GM19452 (cell line): ENCODE results near the gene ZNF428.
"Not testable (repeated sequence)": the region's sequence is repeated elsewhere in the genome, so short reads cannot be mapped to it uniquely, and the experiment has no call there.

Experiments used
- ATAC-seq: cut with Tn5 transposase; IDR thresholded peaks from one replicate; pipeline ENCODE4 v1.9.1; 2021; ENCODE audit not compliant: unreplicated experiment

ZNF428 gene

GRCh38 chr19:43640424-43640757, 21.0 kb upstream of the ZNF428 start:
- ATAC-seq = no peak

- ATAC-seq = no peak
Observed at GRCh38 chr19:43639519-43640423, 20.3 kb upstream of the ZNF428 start, which contains the start of gene CADM4. Gene CADM4 (minus strand): TSS chr19:43639850. CDS start chr19:43639790, 60 bp downstream.

GRCh38 chr19:43638995-43639518, 19.6 kb upstream of the ZNF428 start:
- no peak for ATAC-seq

GRCh38 chr19:43638214-43638994, 19.0 kb upstream of the ZNF428 start:
- no peak for ATAC-seq

- no peak for ATAC-seq
Observed at GRCh38 chr19:43636121-43636683, 16.8 kb upstream of the ZNF428 start.

- ATAC-seq = not testable (repeated sequence)
Observed at GRCh38 chr19:43635561-43635940, 16.1 kb upstream of the ZNF428 start.

- ATAC-seq = no peak
Observed at GRCh38 chr19:43634872-43635560, 15.6 kb upstream of the ZNF428 start.

GRCh38 chr19:43634506-43634871, 15.1 kb upstream of the ZNF428 start:
- ATAC-seq = no peak

GRCh38 chr19:43634068-43634467, 14.6 kb upstream of the ZNF428 start:
- no peak for ATAC-seq

GRCh38 chr19:43633520-43633919, 14.1 kb upstream of the ZNF428 start:
- no peak for ATAC-seq

GRCh38 chr19:43631491-43631890, 12.1 kb upstream of the ZNF428 start:
- ATAC-seq = no peak

GRCh38 chr19:43628646-43629326, 9.4 kb upstream of the ZNF428 start:
- ATAC-seq = no peak

GRCh38 chr19:43626838-43627237, 7.4 kb upstream of the ZNF428 start:
- ATAC-seq = no peak

- ATAC-seq = no peak
Observed at GRCh38 chr19:43625918-43626579, 6.6 kb upstream of the ZNF428 start.

GRCh38 chr19:43624933-43625332, 5.5 kb upstream of the ZNF428 start:
- ATAC-seq = no peak

GRCh38 chr19:43623889-43624670, 4.7 kb upstream of the ZNF428 start:
- ATAC-seq = no peak

GRCh38 chr19:43622956-43623355, 3.5 kb upstream of the ZNF428 start:
- ATAC-seq = no peak

- no peak for ATAC-seq
Observed at GRCh38 chr19:43622070-43622469, 2.6 kb upstream of the ZNF428 start.
